Osteoblast (primary cell): ENCODE data around the gene WDR91. TPM values are rescaled to one million over a fixed set of nuclear protein-coding genes. Genes with fewer than 3 reads are reported as not detected.
A peak's percentile ranks its signal among the peaks of the same experiment; 100 is the strongest.

ENCODE experiments used
- DNase-seq: peaks from one replicate; pipeline ENCODE4 v3.0.0; 2011; ENCODE audit warnings: low spot score, mixed read lengths; ENCODE audit not compliant: insufficient read length; ENCODE audit errors: missing footprints
- H2AFZ ChIP-seq: 2 replicates; pipeline ENCODE4 v1.6.0; 2011; ENCODE audit warnings: mild to moderate bottlenecking, low read length
- H3K27ac ChIP-seq: 2 replicates; pipeline ENCODE4 v1.5.1; 2011; ENCODE audit warnings: mild to moderate bottlenecking, low read depth, low read length, moderate library complexity
- H3K27me3 ChIP-seq: 2 replicates; pipeline ENCODE4 v1.6.0; 2012; ENCODE audit warnings: mild to moderate bottlenecking, control low read depth, inconsistent platforms, low read length, moderate library complexity; ENCODE audit not compliant: insufficient read depth
- H3K36me3 ChIP-seq: 2 replicates; pipeline ENCODE4 v1.5.1; 2011; ENCODE audit warnings: mild to moderate bottlenecking, low read length, control low read depth, moderate library complexity; ENCODE audit not compliant: insufficient read depth
- H3K4me1 ChIP-seq: 2 replicates; pipeline ENCODE4 v1.5.1; 2011; ENCODE audit warnings: mild to moderate bottlenecking, low read length, control low read depth, moderate library complexity; ENCODE audit not compliant: insufficient read depth
- H3K4me2 ChIP-seq: 2 replicates; pipeline ENCODE4 v1.6.0; 2011; ENCODE audit warnings: mild to moderate bottlenecking, low read length; ENCODE audit not compliant: insufficient read depth
- H3K4me3 ChIP-seq: fragments of 200-600 bp; sonication (generic); 3 replicates; pipeline ENCODE4 v1.5.1; 2012; ENCODE audit warnings: mild to moderate bottlenecking, low read length, inconsistent platforms; ENCODE audit not compliant: insufficient read depth
- H3K79me2 ChIP-seq: 2 replicates; pipeline ENCODE4 v1.6.0; 2012; ENCODE audit warnings: mild to moderate bottlenecking, low read length, control low read depth, inconsistent platforms; ENCODE audit not compliant: insufficient read depth
- H3K9me3 ChIP-seq: 2 replicates; pipeline ENCODE4 v1.5.1; 2011; ENCODE audit warnings: low read depth, low read length, control low read depth
- H4K20me1 ChIP-seq: 2 replicates; pipeline ENCODE4 v1.6.0; 2012; ENCODE audit warnings: mild to moderate bottlenecking, low read length, control low read depth; ENCODE audit not compliant: insufficient read depth
- total RNA-seq: library from RNA; depleted of rRNA; stranded (reverse); fragments of >200 nt; gene quantifications from 2 replicates; pipeline ENCODE4 v1.2.3, GENCODE V29; 2012
- TF ChIP-seq, protein P1 (sequence below): IDR thresholded peaks from 2 replicates; pipeline ENCODE4 v1.5.1; 2011; ENCODE audit warnings: mild to moderate bottlenecking, low read depth, low read length, moderate library complexity; ENCODE audit errors: extremely low read depth

Gene WDR91
- total RNA-seq, 1 donor: 8.7 TPM

DNA sequence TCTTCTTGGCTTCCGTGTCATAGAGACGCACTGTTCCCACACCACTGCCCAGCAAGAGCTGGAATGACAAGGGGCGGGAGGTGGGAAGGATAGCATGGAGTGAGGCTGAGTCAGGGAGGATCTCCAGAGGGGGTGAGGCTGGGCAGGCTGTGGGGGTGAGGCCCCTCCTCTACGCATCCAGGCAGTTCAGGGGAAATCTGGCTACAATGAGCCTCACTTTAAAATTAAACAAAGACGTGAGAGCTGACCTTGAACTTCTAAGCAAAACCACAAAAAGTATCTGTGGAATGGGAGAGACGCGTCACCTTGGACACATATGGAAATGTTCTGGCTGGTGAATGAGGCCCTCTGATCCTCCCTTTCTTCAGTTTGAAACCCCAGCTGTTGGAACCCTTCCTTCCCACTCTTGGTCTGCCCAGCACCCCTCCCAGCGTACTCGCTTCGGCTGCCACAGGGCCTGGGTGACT is 17.7 kb downstream of the WDR91 start:
- Histone ChIP-seq H3K4me3 (no peak overlapping the region), H3K9me3 (no peaks in the 10 kb centered on the region), H3K36me3 (peaks cover 26% of the 10 kb centered on the region), H3K27me3 (no peaks in the 10 kb centered on the region), H3K4me2 (no peak overlapping the region), H3K79me2 (no peaks in the 10 kb centered on the region), H3K4me1 (peaks cover 10% of the 10 kb centered on the region), H2AFZ (no peak overlapping the region), H4K20me1 (no peaks in the 10 kb centered on the region), H3K27ac (peak overlapping the region; percentile 36)
- DNase-seq: no peak
- TF ChIP-seq, protein P1, sequence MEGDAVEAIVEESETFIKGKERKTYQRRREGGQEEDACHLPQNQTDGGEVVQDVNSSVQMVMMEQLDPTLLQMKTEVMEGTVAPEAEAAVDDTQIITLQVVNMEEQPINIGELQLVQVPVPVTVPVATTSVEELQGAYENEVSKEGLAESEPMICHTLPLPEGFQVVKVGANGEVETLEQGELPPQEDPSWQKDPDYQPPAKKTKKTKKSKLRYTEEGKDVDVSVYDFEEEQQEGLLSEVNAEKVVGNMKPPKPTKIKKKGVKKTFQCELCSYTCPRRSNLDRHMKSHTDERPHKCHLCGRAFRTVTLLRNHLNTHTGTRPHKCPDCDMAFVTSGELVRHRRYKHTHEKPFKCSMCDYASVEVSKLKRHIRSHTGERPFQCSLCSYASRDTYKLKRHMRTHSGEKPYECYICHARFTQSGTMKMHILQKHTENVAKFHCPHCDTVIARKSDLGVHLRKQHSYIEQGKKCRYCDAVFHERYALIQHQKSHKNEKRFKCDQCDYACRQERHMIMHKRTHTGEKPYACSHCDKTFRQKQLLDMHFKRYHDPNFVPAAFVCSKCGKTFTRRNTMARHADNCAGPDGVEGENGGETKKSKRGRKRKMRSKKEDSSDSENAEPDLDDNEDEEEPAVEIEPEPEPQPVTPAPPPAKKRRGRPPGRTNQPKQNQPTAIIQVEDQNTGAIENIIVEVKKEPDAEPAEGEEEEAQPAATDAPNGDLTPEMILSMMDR: no peak

DNA sequence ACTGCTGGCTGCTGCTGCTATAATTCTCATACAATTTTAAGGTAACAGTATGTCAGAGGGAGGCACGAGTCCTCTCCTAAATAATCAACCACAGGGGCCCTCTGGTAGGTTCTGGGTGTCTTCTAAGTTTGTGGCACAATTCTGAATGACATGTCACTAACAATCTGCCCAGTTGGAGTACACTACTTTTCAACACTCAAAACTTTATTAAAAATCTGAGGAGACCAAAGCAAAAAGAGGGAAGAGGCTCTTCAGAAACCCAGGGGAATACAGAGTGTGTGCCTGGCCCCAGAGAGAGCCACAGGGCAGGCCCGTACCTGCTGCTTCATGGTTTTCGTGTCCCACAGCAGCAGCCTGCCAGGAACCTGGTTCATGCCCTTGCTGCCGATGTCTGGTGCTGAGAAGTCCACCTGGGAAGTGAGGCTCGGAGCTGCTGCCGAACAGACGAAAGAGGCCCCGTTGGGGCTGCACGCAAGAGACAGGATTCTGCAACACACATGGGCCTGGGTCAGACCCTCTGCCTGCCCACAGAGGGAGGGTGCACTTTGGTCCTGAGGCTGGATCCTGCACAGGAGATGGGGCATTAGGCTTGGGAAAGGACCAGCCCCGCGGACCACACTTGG is 18.3 kb downstream of the WDR91 start:
- no peak overlapping the region for H2AFZ ChIP-seq
- H3K27me3 ChIP-seq: no peaks in the 10 kb centered on the region
- DNase-seq: no peak
- H3K4me2 ChIP-seq: no peak overlapping the region
- H4K20me1 ChIP-seq: no peaks in the 10 kb centered on the region
- no peaks in the 10 kb centered on the region for H3K79me2 ChIP-seq
- H3K27ac ChIP-seq: no peak overlapping the region
- peaks cover 6% of the 10 kb centered on the region for H3K4me1 ChIP-seq
- H3K9me3 ChIP-seq: no peaks in the 10 kb centered on the region
- TF ChIP-seq, protein P1: no peak
- no peak overlapping the region for H3K4me3 ChIP-seq
- peaks cover 29% of the 10 kb centered on the region for H3K36me3 ChIP-seq

DNA sequence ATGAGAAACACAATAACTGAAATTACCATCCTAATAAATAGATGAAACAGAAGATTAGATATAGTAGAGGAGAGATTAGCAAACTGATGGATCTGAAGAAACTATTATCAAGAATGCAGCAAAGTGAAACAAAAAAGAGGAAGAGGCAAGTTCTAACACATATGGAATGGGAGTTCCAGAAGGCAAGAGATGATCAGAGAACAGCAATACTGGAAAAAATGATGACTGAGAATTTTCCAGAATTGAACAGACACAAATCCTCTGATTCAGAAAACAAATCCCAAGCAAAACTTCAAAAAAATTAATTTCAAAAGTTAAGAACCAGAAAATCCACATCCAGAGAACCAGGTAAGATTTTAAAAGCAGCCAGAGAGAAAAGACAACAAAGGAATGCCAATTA is 20.6 kb downstream of the WDR91 start:
- H3K4me3 ChIP-seq: no peak overlapping the region
- no peak overlapping the region for H3K27ac ChIP-seq
- H4K20me1 ChIP-seq: no peaks in the 10 kb centered on the region
- H3K79me2 ChIP-seq: no peaks in the 10 kb centered on the region
- no peak overlapping the region for H3K4me2 ChIP-seq
- TF ChIP-seq, protein P1: no peak
- no peaks in the 10 kb centered on the region for H3K27me3 ChIP-seq
- no peaks in the 10 kb centered on the region for H3K9me3 ChIP-seq
- H3K4me1 ChIP-seq: peaks cover 6% of the 10 kb centered on the region
- no peak for DNase-seq
- H3K36me3 ChIP-seq: peaks cover 34% of the 10 kb centered on the region
- H2AFZ ChIP-seq: no peak overlapping the region

DNA sequence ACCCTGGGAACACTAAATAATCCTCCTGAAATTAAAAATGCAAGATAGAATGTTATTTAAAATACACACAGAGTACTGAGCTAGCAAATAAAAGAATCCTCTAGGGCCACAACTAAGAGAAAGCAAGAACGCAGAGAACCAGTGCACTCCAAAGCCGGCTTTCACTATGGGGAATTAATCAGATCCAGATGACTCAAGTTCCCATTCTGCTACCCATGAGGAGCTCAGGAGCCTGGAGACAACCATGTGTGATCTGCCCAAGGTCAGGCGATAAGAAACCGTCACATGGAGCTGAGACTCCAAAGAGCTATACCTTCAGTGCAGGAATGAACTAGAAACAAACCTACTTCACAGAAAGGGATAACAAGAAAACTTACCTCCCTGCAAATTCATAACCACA is 21.4 kb downstream of the WDR91 start:
- Histone ChIP-seq H3K4me3 (no peak overlapping the region), H3K27ac (no peak overlapping the region), H3K4me2 (no peak overlapping the region), H3K4me1 (peaks cover 6% of the 10 kb centered on the region), H4K20me1 (no peaks in the 10 kb centered on the region), H3K27me3 (no peaks in the 10 kb centered on the region), H3K9me3 (no peaks in the 10 kb centered on the region), H2AFZ (no peak overlapping the region), H3K36me3 (peaks cover 31% of the 10 kb centered on the region), H3K79me2 (no peaks in the 10 kb centered on the region)
- DNase-seq: no peak
- TF ChIP-seq, protein P1: no peak
